Activated CD4-positive, alpha-beta T cell treated with anti-CD3 and anti-CD28 coated beads, Interleukin-2, amount 10 ng/mL, durations not matched to agents 24 days and 14 days (primary cell): ENCODE measurements around the gene ZBTB4. TPM values are rescaled to one million over a fixed set of nuclear protein-coding genes. Genes with fewer than 3 reads are reported as not detected.

Experiments
- DNase-seq: peaks from one replicate; pipeline ENCODE4 v3.0.0; 2022
- H3K27ac Mint-ChIP-seq: one replicate; pipeline ENCODE4 v1.8.0; 2022; ENCODE audit warnings: mild to moderate bottlenecking, mixed read lengths
- H3K27me3 Mint-ChIP-seq: one replicate; pipeline ENCODE4 v1.8.0; 2022; ENCODE audit warnings: mixed read lengths
- H3K36me3 Mint-ChIP-seq: one replicate; pipeline ENCODE4 v1.8.0; 2022; ENCODE audit warnings: low read depth, mild to moderate bottlenecking, mixed read lengths
- H3K4me1 Mint-ChIP-seq: one replicate; pipeline ENCODE4 v1.8.0; 2021; ENCODE audit warnings: mixed read lengths
- H3K4me3 Mint-ChIP-seq: one replicate; pipeline ENCODE4 v1.8.0; 2022; ENCODE audit warnings: mild to moderate bottlenecking, moderate library complexity, mixed read lengths
- H3K9me3 Mint-ChIP-seq: one replicate; pipeline ENCODE4 v1.8.0; 2021; ENCODE audit warnings: mixed read lengths
- intact Hi-C: fragments of 100-400 bp; cut with micrococcal nuclease; formaldehyde crosslinking; loops from one replicate; pipeline ENCODE4 v1.15.1; 2023
- total RNA-seq: library from RNA; stranded (reverse); gene quantifications from 2 replicates; pipeline ENCODE4 v1.2.3, GENCODE V29; 2022

The ZBTB4 gene
- total RNA-seq, 1 donor from 2014 or later: 16.0 TPM

DNA sequence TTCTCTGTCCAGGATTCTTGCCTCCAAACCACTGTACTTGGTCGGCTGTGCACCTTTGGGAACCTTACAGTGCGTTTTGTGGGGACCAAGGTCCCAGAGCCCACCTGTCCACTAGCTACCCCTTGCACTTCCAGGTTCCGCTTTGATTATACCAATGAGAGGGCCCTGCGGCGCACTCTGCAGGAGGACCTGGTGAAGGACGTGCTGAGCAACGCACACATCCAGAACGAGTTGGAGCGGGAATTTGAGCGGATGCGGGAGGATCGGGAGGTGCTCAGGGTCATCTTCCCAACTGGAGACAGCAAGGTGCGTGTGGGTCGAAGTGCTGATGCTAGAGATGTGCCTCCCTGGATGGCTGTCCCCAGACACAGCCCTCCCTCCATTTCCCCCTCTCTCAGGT lies 23.6 kb upstream of the ZBTB4 start:
- DNase-seq: peak; percentile 71
- intact Hi-C loops: no loop called here
- Mint-ChIP-seq H3K9me3 (no peaks in the 10 kb centered on the region), H3K27me3 (no peaks in the 10 kb centered on the region), H3K4me3 (no peak overlapping the region), H3K4me1 (no peaks in the 10 kb centered on the region), H3K36me3 (peaks cover 72% of the 10 kb centered on the region), H3K27ac (no peak overlapping the region)

DNA sequence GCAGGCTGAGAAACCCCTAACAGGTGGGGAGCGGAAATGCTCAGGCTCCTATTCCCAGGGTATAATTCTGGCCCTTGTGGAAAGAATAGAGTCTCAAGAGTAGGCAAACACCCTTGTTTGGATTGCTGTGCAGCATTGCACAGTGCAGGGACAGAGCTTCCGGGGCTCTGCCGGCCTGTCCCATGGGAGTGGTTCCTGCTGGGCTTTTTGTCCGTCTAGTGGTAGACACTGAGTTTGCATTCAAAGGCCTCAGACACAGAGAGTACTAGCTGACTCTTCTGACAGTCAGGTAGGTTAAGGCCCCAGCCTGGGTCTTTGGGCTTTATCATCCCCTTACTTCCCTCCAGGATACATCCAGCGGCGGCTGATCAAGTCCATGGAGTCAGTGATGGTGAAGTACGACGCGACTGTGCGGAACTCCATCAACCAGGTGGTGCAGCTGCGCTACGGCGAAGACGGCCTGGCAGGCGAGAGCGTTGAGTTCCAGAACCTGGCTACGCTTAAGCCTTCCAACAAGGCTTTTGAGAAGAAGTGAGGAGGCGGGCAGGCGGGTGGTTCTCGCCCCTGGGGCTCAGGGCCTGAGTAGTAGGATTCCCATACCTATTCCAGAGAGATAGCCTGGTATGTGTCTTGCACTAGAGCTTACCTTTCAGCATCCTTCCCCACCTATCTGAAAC lies 22.9 kb upstream of the ZBTB4 start:
- intact Hi-C loops: no loop called here
- no peak for DNase-seq
- no peaks in the 10 kb centered on the region for H3K9me3 Mint-ChIP-seq
- no peaks in the 10 kb centered on the region for H3K4me1 Mint-ChIP-seq
- peaks cover 69% of the 10 kb centered on the region for H3K36me3 Mint-ChIP-seq
- no peak overlapping the region for H3K27ac Mint-ChIP-seq
- no peaks in the 10 kb centered on the region for H3K27me3 Mint-ChIP-seq
- H3K4me3 Mint-ChIP-seq: no peak overlapping the region

DNA sequence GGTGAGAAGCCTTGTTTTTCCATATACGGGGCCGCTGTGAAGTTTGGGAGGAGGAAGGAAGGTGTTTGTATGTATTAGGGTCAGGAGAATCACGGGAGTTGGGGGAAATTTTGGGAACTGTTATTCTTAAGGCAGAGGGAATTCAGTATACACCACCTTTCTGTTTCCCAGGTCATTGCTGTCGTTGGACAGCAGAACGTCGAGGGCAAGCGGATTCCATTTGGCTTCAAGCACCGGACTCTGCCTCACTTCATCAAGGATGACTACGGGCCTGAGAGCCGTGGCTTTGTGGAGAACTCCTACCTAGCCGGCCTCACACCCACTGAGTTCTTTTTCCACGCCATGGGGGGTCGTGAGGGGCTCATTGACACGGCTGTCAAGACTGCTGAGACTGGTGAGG lies 22.3 kb upstream of the ZBTB4 start:
- intact Hi-C loops: loop anchor here (2.0 kb wide), 1 partner anchor 15 kb away; no protein-coding TSS in a partner anchor
- H3K9me3 Mint-ChIP-seq: no peaks in the 10 kb centered on the region

DNA sequence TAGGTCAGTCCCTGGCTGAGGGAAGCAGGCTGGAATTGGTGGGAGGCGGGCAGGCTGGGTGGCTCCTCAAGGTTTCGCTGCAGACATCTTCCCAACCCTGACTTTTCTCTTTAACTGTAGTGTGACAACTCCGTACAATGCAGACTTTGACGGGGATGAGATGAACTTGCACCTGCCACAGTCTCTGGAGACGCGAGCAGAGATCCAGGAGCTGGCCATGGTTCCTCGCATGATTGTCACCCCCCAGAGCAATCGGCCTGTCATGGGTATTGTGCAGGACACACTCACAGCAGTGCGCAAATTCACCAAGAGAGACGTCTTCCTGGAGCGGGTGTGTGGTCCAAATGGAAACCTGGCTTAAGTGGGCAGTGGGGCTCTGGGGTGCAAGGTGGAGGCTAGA lies 19.7 kb upstream of the ZBTB4 start:
- intact Hi-C loops: no loop called here
- Mint-ChIP-seq H3K4me1 (peaks cover 5% of the 10 kb centered on the region), H3K27me3 (no peaks in the 10 kb centered on the region), H3K4me3 (no peak overlapping the region), H3K36me3 (peaks cover 71% of the 10 kb centered on the region), H3K27ac (peak overlapping the region; percentile 25), H3K9me3 (no peaks in the 10 kb centered on the region)
- DNase-seq: no peak

More for the DNA sequence above, 22.3 kb upstream of the ZBTB4 start:
- Mint-ChIP-seq H3K27me3 (no peaks in the 10 kb centered on the region), H3K4me3 (no peak overlapping the region), H3K36me3 (peaks cover 69% of the 10 kb centered on the region), H3K27ac (no peak overlapping the region), H3K4me1 (no peaks in the 10 kb centered on the region)
- no peak for DNase-seq

DNA sequence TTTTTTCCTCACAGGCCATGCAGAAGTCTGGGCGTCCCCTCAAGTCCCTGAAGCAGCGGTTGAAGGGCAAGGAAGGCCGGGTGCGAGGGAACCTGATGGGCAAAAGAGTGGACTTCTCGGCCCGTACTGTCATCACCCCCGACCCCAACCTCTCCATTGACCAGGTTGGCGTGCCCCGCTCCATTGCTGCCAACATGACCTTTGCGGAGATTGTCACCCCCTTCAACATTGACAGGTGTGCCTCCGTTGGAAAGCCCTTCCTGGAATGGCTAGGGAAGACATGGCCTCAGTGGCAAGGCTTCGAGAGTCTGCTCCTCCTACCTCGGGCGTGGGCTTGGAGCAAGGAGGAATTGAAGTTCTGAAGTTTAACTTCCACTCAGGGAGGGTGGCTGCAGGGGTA lies 18.2 kb upstream of the ZBTB4 start:
- Mint-ChIP-seq H3K36me3 (peaks cover 70% of the 10 kb centered on the region), H3K27me3 (no peaks in the 10 kb centered on the region), H3K4me3 (no peak overlapping the region), H3K4me1 (peaks cover 15% of the 10 kb centered on the region), H3K9me3 (no peaks in the 10 kb centered on the region), H3K27ac (no peak overlapping the region)
- no peak for DNase-seq
- intact Hi-C loops: no loop called here

DNA sequence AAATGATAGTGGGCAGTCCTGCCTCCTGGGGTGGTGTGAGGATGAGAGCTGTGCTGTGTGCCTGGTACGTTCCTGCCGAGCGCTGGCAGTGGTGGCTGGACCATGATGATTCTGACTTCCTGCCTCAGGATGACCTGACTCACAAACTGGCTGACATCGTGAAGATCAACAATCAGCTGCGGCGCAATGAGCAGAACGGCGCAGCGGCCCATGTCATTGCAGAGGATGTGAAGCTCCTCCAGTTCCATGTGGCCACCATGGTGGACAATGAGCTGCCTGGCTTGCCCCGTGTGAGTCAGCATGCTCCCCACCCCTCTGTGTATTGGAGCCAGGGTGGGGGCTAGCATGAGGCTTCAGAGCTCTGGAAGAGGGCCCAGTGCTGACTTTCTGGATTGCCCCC lies 17.8 kb upstream of the ZBTB4 start:
- H3K9me3 Mint-ChIP-seq: no peaks in the 10 kb centered on the region
- DNase-seq: no peak
- no peak overlapping the region for H3K27ac Mint-ChIP-seq
- H3K4me1 Mint-ChIP-seq: peaks cover 16% of the 10 kb centered on the region
- H3K4me3 Mint-ChIP-seq: no peak overlapping the region
- intact Hi-C loops: no loop called here
- peaks cover 68% of the 10 kb centered on the region for H3K36me3 Mint-ChIP-seq
- no peaks in the 10 kb centered on the region for H3K27me3 Mint-ChIP-seq

DNA sequence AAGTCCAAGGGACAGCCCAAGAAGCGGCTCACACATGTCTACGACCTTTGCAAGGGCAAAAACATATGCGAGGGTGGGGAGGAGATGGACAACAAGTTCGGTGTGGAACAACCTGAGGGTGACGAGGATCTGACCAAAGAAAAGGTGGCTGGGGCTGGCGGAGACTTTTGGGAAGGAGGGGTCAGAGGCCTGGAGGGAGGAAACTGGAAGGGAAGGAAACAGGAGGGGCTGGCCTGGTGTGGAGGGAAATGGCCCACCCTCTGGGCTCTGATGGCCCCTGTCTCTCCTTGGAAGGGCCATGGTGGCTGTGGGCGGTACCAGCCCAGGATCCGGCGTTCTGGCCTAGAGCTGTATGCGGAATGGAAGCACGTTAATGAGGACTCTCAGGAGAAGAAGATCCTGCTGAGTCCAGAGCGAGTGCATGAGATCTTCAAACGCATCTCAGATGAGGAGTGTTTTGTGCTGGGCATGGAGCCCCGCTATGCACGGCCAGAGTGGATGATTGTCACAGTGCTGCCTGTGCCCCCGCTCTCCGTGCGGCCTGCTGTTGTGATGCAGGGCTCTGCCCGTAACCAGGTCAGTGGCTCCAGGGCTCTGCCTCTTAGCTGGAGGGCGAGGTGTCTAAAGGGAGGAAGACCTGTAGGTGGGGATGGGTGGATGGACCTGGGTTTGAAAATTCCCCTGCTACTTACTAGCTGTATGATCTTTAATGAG lies 17.2 kb upstream of the ZBTB4 start:
- peaks cover 18% of the 10 kb centered on the region for H3K4me1 Mint-ChIP-seq
- intact Hi-C loops: no loop called here
- no peaks in the 10 kb centered on the region for H3K9me3 Mint-ChIP-seq
- H3K4me3 Mint-ChIP-seq: no peak overlapping the region
- H3K27ac Mint-ChIP-seq: peak overlapping the region; percentile 34
- H3K36me3 Mint-ChIP-seq: peaks cover 66% of the 10 kb centered on the region
- no peak for DNase-seq
- no peaks in the 10 kb centered on the region for H3K27me3 Mint-ChIP-seq

DNA sequence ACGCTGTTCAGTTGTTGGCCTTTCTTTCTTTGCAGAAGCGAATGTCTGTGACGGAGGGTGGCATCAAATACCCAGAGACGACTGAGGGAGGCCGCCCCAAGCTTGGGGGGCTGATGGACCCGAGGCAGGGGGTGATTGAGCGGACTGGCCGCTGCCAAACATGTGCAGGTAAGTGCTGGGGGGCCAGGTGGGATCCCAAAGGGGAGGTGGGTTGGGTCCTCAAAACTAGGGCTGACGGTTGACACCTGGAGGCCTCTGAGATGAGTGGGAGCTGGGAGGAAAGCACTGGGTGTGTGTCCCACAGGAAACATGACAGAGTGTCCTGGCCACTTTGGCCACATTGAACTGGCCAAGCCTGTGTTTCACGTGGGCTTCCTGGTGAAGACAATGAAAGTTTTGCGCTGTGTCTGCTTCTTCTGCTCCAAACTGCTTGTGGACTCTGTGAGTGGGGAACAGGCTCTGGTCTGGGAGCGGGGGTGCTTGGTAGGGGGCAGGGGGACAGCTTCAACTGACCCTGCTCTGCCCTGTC lies 16.5 kb upstream of the ZBTB4 start:
- Mint-ChIP-seq H3K27ac (no peak overlapping the region), H3K4me3 (no peak overlapping the region), H3K4me1 (peaks cover 22% of the 10 kb centered on the region), H3K9me3 (no peaks in the 10 kb centered on the region), H3K27me3 (no peaks in the 10 kb centered on the region), H3K36me3 (peaks cover 63% of the 10 kb centered on the region)
- DNase-seq: no peak
- intact Hi-C loops: no loop called here

DNA sequence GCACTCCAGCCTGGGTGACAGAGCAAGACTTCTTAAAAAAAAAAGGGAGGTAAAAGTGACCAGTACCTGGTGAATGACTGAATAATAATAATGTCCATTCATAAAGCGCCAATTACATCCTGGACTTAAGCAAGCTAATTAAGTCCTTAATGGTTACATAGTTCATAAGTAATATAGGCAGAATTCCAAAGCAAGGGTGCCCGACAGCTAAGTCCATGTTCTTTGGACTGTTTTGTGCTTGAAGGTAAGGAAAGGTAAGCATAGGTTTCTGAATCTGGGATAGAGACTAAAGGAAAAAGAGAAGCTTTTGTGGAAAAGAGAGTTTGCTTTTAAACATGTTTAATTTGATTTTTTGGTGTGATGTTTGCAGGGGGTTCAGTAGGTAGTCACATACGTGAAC lies 14.5 kb upstream of the ZBTB4 start:
- Mint-ChIP-seq H3K27me3 (no peaks in the 10 kb centered on the region), H3K4me1 (peaks cover 36% of the 10 kb centered on the region), H3K4me3 (no peak overlapping the region), H3K27ac (no peak overlapping the region), H3K9me3 (no peaks in the 10 kb centered on the region), H3K36me3 (peaks cover 63% of the 10 kb centered on the region)
- intact Hi-C loops: no loop called here
- no peak for DNase-seq

DNA sequence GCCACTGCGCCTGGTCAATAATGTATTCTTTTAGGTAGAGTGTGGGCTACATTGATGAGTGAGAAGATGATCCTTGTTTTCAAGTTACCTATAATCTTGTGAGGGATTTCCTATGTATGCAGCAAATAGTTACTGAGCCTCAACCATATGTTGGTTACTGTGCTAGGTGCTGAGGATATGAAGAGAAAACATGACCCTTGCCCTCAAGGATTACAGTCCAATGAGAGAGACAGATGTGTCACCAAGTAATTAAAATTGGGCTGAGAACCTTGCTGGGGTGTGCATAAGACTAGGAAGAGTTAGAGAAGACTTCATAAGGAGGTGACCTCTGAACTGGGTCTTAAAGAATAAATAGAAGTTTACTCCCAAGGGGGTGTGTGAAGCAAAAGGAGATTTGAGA lies 12.2 kb upstream of the ZBTB4 start:
- no peak for DNase-seq
- Mint-ChIP-seq H3K9me3 (no peaks in the 10 kb centered on the region), H3K4me1 (peaks cover 49% of the 10 kb centered on the region), H3K27me3 (no peaks in the 10 kb centered on the region), H3K27ac (no peak overlapping the region), H3K36me3 (peaks cover 56% of the 10 kb centered on the region), H3K4me3 (no peak overlapping the region)
- intact Hi-C loops: no loop called here

DNA sequence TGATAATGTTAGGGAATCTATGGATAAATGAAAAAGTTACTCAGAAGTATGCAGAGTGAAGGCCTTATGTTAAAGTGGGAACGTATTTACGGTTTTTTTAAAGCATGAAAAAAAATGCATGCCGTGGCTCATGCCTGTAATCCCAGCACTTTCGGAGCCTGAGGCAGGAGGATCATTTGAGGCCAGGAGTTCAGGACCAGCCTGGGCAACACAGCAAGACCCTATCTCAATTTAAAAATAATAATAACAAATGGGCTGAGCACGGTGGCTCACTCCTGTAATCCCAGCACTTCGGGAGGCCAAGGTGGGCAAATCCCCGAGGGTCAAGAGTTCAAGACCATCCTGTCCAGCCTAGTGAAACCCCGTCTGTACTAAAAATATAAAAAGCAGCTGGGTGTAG lies 10.7 kb upstream of the ZBTB4 start:
- Mint-ChIP-seq H3K27ac (no peak overlapping the region), H3K36me3 (peaks cover 58% of the 10 kb centered on the region), H3K27me3 (no peaks in the 10 kb centered on the region), H3K9me3 (no peaks in the 10 kb centered on the region), H3K4me1 (peaks cover 57% of the 10 kb centered on the region), H3K4me3 (peak overlapping the region; percentile 24)
- intact Hi-C loops: no loop called here
- DNase-seq: no peak

DNA sequence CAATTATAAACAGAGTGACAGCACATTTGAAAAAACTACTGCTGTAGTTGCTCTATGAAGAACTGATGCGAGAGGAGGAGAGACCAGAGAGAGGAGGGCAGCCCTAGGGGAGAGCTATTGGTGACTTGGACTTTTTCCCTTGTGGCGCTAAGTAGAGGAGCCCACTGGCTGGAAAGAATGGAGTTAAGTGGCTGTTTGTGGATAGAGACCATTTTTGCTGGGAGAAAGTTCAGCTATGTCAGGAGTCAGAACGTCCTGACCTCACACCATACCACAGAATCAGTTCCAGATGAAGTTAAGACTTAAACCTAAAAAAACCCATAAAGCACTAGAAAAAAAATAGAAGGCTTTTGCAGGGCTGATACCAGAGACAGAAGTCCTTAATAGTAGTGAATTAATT lies 6.8 kb upstream of the ZBTB4 start:
- H3K27me3 Mint-ChIP-seq: no peaks in the 10 kb centered on the region
- DNase-seq: no peak
- H3K36me3 Mint-ChIP-seq: peaks cover 37% of the 10 kb centered on the region
- peak overlapping the region; percentile 51 for H3K27ac Mint-ChIP-seq
- peak overlapping the region; percentile 88 for H3K4me3 Mint-ChIP-seq
- H3K4me1 Mint-ChIP-seq: peaks cover 59% of the 10 kb centered on the region
- intact Hi-C loops: loop anchor here (2.0 kb wide), 1 partner anchor 15 kb away; no protein-coding TSS in a partner anchor
- H3K9me3 Mint-ChIP-seq: no peaks in the 10 kb centered on the region

DNA sequence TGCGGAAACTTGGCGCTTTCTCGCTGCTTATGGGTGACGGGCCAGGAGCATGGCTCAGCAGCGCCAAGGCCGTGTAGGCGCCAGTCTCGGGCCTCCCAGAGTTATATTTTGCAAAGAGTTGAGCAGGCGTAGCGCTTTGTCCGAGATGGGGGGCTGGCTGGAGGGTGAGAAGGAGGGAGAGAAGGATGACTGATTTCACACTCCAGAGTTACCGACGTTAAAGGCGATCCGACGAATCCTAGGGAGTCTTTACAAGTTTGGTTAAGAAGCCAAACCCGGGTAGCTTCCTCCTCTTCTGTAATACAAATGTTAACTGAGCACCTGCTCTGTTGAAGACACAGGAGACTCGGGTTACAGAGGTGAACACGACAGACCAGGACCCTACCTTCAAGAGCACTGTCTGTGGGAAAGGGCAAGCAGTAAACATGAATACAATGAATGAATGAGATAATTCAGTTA lies 5.5 kb upstream of the ZBTB4 start:
- no peak for DNase-seq
- intact Hi-C loops: loop anchor here (2.0 to 5.0 kb wide), 7 partner anchors 64 to 357 kb away; partner anchors contain the start of genes EIF5A, KCTD11, PLSCR3 and SENP3
- Mint-ChIP-seq H3K9me3 (no peaks in the 10 kb centered on the region), H3K27me3 (no peaks in the 10 kb centered on the region), H3K4me3 (peak overlapping the region; percentile 88), H3K27ac (peak overlapping the region; percentile 100), H3K36me3 (peaks cover 30% of the 10 kb centered on the region), H3K4me1 (peaks cover 58% of the 10 kb centered on the region)
